GM18873 (cell line): ENCODE results near the gene SOWAHA.

Experiments used
- ATAC-seq: cut with Tn5 transposase; IDR thresholded peaks from one replicate; pipeline ENCODE4 v1.9.1; 2021; ENCODE audit warnings: mild to moderate bottlenecking, moderate library complexity, moderate number of reproducible peaks; ENCODE audit not compliant: unreplicated experiment, low FRiP score

The SOWAHA gene

GRCh38 chr5:132824426-132824825, 11.3 kb downstream of the SOWAHA start:
- ATAC-seq = no peak

DNA sequence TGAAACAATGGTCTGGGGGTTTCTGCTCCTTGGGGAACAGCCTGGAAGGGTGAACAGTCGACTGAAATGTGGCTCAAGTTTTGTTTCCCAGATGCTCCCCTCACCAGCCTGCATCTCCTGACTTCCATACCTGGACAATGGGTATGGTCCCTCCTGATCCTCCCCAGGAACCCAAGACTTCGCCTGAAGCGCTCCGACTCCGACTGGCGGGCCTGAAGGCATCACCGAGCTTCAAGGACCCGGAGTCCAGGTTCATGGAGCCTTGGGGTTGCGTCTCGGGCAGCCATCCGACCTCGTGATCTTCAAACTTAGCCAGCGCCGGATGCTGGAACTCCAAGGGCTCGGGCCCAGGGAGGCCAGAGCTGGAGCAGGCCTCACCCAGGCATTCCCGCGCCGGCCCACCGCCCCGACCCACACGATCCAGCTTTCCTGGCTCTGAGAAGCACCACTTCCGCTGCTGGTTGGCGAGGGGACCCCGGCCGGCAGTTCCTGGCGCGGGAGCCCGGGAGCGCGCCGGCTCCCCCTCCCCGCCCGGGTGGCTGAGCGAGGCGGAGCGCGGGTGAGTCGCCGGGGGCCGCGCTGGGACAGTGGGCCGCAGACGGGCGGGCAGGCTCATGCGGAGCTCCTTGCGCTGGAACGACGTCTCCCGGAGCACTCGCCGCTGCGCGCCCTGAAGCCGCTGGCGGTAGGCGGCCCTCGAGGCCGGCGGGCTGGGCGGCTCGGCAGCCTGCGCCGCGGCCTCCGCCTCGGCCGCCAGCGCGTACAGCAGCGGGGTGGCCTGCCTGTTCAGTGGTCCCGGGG, 12.1 kb downstream of the SOWAHA start:
- ATAC-seq = no peak

DNA sequence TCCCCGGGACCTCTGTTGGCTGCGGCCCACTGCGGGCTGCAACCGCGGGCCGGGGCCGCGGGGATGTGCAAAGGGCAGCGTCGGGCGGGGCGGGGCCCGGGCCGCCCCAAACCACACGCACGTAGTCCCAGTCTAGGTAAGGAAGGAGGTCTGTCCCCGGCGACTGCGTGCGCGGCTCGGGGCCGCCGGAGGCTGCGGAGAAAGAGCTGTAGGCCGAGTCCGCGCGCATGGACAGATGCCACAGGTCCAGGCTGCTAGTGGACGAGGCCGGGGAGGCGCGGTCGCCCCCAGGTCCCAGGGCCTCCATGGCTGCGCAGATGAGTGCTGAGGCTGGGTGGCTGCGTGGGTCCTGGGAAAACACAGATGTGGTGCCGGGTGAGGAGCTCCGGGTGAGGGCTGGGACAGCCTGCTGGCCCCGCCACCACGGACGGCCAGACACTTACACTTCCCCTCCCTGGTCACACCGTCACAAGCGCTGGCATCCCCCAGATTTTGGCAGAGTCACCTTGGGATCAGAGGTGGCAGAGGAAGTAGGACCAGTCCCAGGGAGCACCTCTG, 12.8 kb downstream of the SOWAHA start:
- ATAC-seq = no peak

GRCh38 chr5:132826424-132827082, 13.5 kb downstream of the SOWAHA start:
- no peak for ATAC-seq

DNA sequence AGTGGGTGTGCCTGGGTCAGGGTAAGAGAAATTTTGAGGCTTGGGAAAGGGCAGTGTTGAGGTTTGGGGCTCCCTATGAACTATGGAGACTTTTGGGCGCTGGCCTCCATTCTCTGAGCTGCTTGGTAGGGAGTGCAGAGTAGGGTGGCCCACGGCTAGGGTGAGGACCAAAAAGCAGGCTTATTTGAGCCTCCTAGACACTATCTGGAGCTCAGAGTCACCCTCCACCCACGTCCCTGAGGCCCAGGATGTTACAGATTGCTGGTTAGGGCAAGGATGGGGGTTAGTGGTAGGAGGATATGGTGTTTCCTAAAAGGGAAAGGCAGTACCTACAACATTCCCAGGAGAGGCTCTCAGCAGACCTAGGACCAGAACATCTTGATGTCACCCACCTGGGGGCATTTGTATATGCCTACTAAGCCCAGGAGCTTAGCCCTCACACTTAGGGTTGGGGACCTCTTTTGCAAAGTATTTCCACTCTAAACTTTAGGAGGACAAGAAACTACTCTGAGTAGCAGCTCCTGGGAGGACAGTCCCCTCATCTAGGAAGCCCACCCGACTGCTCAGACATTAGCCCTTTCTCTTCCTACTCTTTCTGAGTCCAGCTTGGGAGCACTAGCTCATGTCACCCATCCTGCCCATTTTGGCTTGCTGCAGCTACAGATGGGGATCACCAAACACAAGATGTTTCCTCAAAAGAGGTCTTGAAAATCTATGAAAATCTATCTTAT, 15.0 kb downstream of the SOWAHA start:
- no peak for ATAC-seq

GRCh38 chr5:132828846-132829494, 15.9 kb downstream of the SOWAHA start:
- no peak for ATAC-seq

GRCh38 chr5:132829742-132830435, 16.8 kb downstream of the SOWAHA start:
- ATAC-seq = peak; percentile 50

- peak; percentile 35 for ATAC-seq
These were observed 17.5 kb downstream of the SOWAHA start, which contains the start of gene SHROOM1 for GRCh38 chr5:132830436-132831094. Gene SHROOM1 (minus strand): TSS chr5:132830647. CDS start chr5:132826140, 4,507 bp downstream.

GRCh38 chr5:132831095-132831860, 18.2 kb downstream of the SOWAHA start:
- no peak for ATAC-seq

- no peak for ATAC-seq
These were observed 19.5 kb downstream of the SOWAHA start for GRCh38 chr5:132832612-132833011.

- ATAC-seq = no peak
These were observed 21.0 kb downstream of the SOWAHA start for GRCh38 chr5:132834057-132834456.

GRCh38 chr5:132836852-132837251, 23.8 kb downstream of the SOWAHA start:
- ATAC-seq = no peak

GRCh38 chr5:132837868-132838267, 24.8 kb downstream of the SOWAHA start:
- no peak for ATAC-seq

DNA sequence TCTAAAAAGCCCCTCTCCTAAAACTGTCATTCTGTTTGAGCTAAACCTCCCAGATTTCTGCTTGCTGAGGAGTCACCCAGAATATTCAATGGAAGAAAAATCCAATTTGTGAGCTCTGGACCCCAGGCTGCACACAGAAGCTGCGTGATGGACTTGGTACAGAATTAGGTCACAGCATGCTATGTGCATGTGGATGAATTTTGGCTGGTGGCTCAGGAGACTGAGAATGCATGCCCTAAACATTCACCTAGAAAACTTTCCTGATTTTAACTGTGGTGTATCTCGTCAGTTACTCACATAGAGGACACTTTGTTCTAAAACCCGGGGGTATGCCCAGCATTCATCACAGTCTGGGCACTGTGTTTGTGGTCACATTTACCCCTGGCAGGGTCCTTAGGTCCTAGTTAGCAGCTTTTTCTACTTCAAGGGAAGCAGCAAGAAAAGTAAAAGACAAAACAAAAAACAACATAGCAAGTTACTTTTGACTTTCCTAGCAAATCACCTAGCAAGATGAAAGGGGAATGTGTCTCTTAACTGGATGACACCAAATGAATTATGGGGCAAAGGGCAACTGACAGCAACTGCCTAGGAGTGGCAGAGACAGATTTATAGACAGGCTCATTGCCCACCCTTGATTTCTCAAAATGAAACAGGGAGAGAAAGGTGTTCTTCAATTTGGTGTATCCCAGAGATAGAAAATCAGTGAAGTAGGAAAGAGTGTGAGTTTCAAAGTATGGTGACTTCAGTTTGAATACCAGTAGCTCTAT, 25.6 kb downstream of the SOWAHA start:
- no peak for ATAC-seq

- no peak for ATAC-seq
These were observed 26.6 kb downstream of the SOWAHA start for GRCh38 chr5:132839426-132840301.

- no peak for ATAC-seq
These were observed 27.2 kb downstream of the SOWAHA start for GRCh38 chr5:132840313-132840712.

GRCh38 chr5:132840896-132841295, 27.8 kb downstream of the SOWAHA start:
- ATAC-seq = no peak
